Neural progenitor cell (in vitro differentiated cells): ENCODE results near the gene OS9. TPM values are rescaled to one million over a fixed set of nuclear protein-coding genes. Genes with fewer than 3 reads are reported as not detected.

Experiments used
- DNase-seq: peaks from one replicate; pipeline ENCODE4 v3.0.0-alpha.2; 2016; ENCODE audit warnings: low spot score
- H2AFZ ChIP-seq: fragments of 200-600 bp; sonication (generic); replicated peaks from 2 replicates; pipeline ENCODE4 v1.6.1; 2016; ENCODE audit warnings: antibody characterized with exemption
- H3F3A ChIP-seq: fragments of 200-600 bp; sonication (generic); 2 replicates; pipeline ENCODE4 v1.6.1; 2016; ENCODE audit warnings: antibody characterized with exemption, low read depth
- H3K27ac ChIP-seq: fragments of 200-600 bp; sonication (generic); 2 replicates; pipeline ENCODE4 v1.5.1; 2016; ENCODE audit warnings: mild to moderate bottlenecking
- H3K27me3 ChIP-seq: fragments of 200-600 bp; sonication (generic); 2 replicates; pipeline ENCODE4 v1.6.1; 2016; ENCODE audit warnings: mild to moderate bottlenecking, moderate library complexity
- H3K36me3 ChIP-seq: fragments of 200-600 bp; sonication (generic); 2 replicates; pipeline ENCODE4 v1.5.1; 2016
- H3K4me1 ChIP-seq: fragments of 200-600 bp; sonication (generic); 2 replicates; pipeline ENCODE4 v1.6.1; 2016; ENCODE audit warnings: mixed run types
- H3K4me2 ChIP-seq: fragments of 200-600 bp; sonication (generic); 2 replicates; pipeline ENCODE4 v1.6.1; 2016
- H3K4me3 ChIP-seq: fragments of 200-600 bp; sonication (generic); 2 replicates; pipeline ENCODE4 v1.5.1; 2016
- H3K79me2 ChIP-seq: fragments of 200-600 bp; sonication (generic); 2 replicates; pipeline ENCODE4 v1.6.1; 2016; ENCODE audit warnings: low read depth
- H3K9ac ChIP-seq: fragments of 200-600 bp; sonication (generic); 2 replicates; pipeline ENCODE4 v1.6.1; 2016
- H3K9me3 ChIP-seq: fragments of 200-600 bp; sonication (generic); 2 replicates; pipeline ENCODE4 v1.5.1; 2016; ENCODE audit warnings: low read depth
- H4K20me1 ChIP-seq: fragments of 200-600 bp; sonication (generic); 2 replicates; pipeline ENCODE4 v1.6.1; 2016; ENCODE audit warnings: low read depth
- H3K27ac Mint-ChIP-seq: 3 replicates; pipeline ENCODE4 v1.8.0; 2021; ENCODE audit warnings: mixed read lengths
- H3K27me3 Mint-ChIP-seq: 2 replicates; pipeline ENCODE4 v1.8.0; 2022; ENCODE audit warnings: low read depth, mild to moderate bottlenecking, inconsistent platforms, moderate library complexity, mixed read lengths; ENCODE audit not compliant: insufficient read depth
- H3K36me3 Mint-ChIP-seq: 3 replicates; pipeline ENCODE4 v1.8.0; 2021; ENCODE audit warnings: mixed read lengths
- H3K4me1 Mint-ChIP-seq: 3 replicates; pipeline ENCODE4 v1.8.0; 2021; ENCODE audit warnings: mixed read lengths
- H3K4me3 Mint-ChIP-seq: 3 replicates; pipeline ENCODE4 v1.8.0; 2021; ENCODE audit warnings: mild to moderate bottlenecking, moderate library complexity, mixed read lengths
- H3K9me3 Mint-ChIP-seq: 3 replicates; pipeline ENCODE4 v1.8.0; 2020; ENCODE audit warnings: mixed read lengths
- CTCF ChIP-seq: fragments of 200-600 bp; sonication (generic); IDR thresholded peaks from 2 replicates; pipeline ENCODE4 v1.5.1; 2017; ENCODE audit warnings: antibody characterized with exemption, mild to moderate bottlenecking
- EZH2 ChIP-seq: fragments of 200-600 bp; sonication (generic); IDR thresholded peaks from 2 replicates; pipeline ENCODE4 v1.6.1; 2017; ENCODE audit warnings: antibody characterized with exemption, mild to moderate bottlenecking, moderate library complexity
- EZH2phosphoT487 ChIP-seq: fragments of 200-600 bp; sonication (generic); IDR thresholded peaks from 2 replicates; pipeline ENCODE4 v1.6.1; 2017; ENCODE audit warnings: antibody characterized with exemption
- total RNA-seq: library from RNA; depleted of rRNA; stranded (reverse); fragments of >200 nt; gene quantifications from 2 replicates; pipeline ENCODE4 v1.2.3, GENCODE V29; 2015; ENCODE audit warnings: low replicate concordance

Gene OS9
- total RNA-seq, 1 donor from 2014 or later, result 113 TPM

- Mint-ChIP-seq H3K27me3 (peaks cover 50% of the 10 kb centered on the region), H3K9me3 (peaks cover 7% of the 10 kb centered on the region), H3K4me1 (peaks cover 19% of the 10 kb centered on the region), H3K27ac (no peak overlapping the region), H3K36me3 (peaks cover 6% of the 10 kb centered on the region), H3K4me3 (no peak overlapping the region)
- no peak overlapping the region for H3K27ac ChIP-seq
- H4K20me1 ChIP-seq, result peaks cover 37% of the 10 kb centered on the region
- H2AFZ ChIP-seq, result no peak overlapping the region
- no peaks in the 10 kb centered on the region for H3K79me2 ChIP-seq
- peaks cover 100% of the 10 kb centered on the region for H3K27me3 ChIP-seq
- no peaks in the 10 kb centered on the region for H3K36me3 ChIP-seq
- H3K9me3 ChIP-seq, result no peaks in the 10 kb centered on the region
- H3F3A ChIP-seq, result peaks cover 2% of the 10 kb centered on the region
- H3K4me2 ChIP-seq, result no peak overlapping the region
- H3K9ac ChIP-seq, result no peak overlapping the region
- H3K4me1 ChIP-seq, result peaks cover 5% of the 10 kb centered on the region
- DNase-seq, result no peak
- TF ChIP-seq EZH2phosphoT487 (no peak), CTCF (no peak), EZH2 (no peak)
- H3K4me3 ChIP-seq, result no peak overlapping the region
Observed at GRCh38 chr12:57730336-57731067, 36.6 kb downstream of the OS9 start.

DNA sequence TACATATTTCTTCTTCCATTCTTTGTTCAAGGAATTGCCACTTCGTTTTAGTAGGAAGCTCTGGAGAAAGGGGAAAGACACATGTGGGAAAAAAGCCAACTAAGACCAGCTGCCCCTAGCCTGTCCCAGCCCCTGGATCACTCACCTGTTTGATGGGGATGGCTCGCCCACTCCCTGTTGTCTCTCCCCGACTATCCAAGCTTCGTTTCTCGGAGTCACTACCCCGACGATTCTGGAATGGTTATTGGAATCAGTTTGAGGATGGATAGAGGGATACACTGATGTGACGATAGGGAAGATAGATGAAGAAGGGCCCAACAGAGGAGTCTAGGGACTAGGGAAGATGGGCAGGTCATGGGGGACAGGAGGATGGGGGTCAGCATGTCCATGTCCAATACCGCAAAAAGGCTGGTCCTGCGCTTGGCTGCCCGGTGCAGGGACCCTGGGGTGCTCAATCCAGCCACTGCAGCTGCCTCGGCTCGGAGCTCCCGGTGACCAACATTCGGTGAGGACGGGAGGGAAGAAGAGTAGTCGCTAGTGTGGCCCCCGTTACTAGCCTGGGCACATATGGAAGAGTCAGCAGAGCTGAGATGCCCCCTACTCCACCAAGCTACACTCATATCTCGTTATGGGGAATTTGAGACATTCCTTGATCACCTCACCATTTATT, 37.6 kb downstream of the OS9 start:
- H3K4me3 Mint-ChIP-seq, result no peak overlapping the region
- H2AFZ ChIP-seq, result no peak overlapping the region
- no peaks in the 10 kb centered on the region for H3K79me2 ChIP-seq
- H3K27ac Mint-ChIP-seq, result no peak overlapping the region
- no peak overlapping the region for H3K4me3 ChIP-seq
- H3K9me3 Mint-ChIP-seq, result peaks cover 5% of the 10 kb centered on the region
- H3K27me3 ChIP-seq, result peaks cover 100% of the 10 kb centered on the region
- peaks cover 50% of the 10 kb centered on the region for H3K27me3 Mint-ChIP-seq
- H3K4me2 ChIP-seq, result no peak overlapping the region
- peaks cover 12% of the 10 kb centered on the region for H3F3A ChIP-seq
- no peaks in the 10 kb centered on the region for H3K36me3 ChIP-seq
- H3K4me1 ChIP-seq, result peaks cover 13% of the 10 kb centered on the region
- H4K20me1 ChIP-seq, result peaks cover 48% of the 10 kb centered on the region
- no peak overlapping the region for H3K9ac ChIP-seq
- peaks cover 24% of the 10 kb centered on the region for H3K4me1 Mint-ChIP-seq
- no peaks in the 10 kb centered on the region for H3K9me3 ChIP-seq
- TF ChIP-seq EZH2phosphoT487 (no peak), CTCF (no peak), EZH2 (no peak)
- H3K27ac ChIP-seq, result no peak overlapping the region
- H3K36me3 Mint-ChIP-seq, result peaks cover 6% of the 10 kb centered on the region
- DNase-seq, result no peak

DNA sequence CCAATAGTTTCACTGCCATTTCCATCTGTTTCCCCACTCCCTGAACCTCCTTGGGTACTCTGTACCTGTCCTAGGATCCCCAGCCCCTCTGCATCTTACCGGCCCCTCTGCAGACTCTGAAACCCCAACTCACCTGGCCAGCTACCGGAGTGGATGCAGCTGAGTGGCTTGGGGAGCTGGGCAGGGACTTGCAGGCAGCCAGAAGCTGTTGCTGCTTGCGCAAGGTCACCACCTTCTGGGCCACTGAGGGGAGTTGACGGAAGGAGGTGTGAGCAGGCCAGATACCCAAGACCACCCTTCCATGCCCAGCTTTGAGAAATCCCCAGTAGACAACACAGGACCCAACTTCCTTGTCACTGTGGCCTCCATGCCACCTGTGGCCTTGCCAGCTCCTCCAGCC, 38.3 kb downstream of the OS9 start:
- Histone ChIP-seq H3K9ac (no peak overlapping the region), H4K20me1 (peaks cover 48% of the 10 kb centered on the region), H3K9me3 (no peaks in the 10 kb centered on the region), H3K27ac (no peak overlapping the region), H3K36me3 (no peaks in the 10 kb centered on the region), H3F3A (peaks cover 19% of the 10 kb centered on the region), H3K4me1 (peaks cover 10% of the 10 kb centered on the region), H3K79me2 (no peaks in the 10 kb centered on the region), H3K27me3 (peaks cover 100% of the 10 kb centered on the region), H3K4me2 (no peak overlapping the region), H2AFZ (no peak overlapping the region), H3K4me3 (no peak overlapping the region)
- peaks cover 28% of the 10 kb centered on the region for H3K4me1 Mint-ChIP-seq
- H3K36me3 Mint-ChIP-seq, result peaks cover 6% of the 10 kb centered on the region
- TF ChIP-seq CTCF (no peak), EZH2 (no peak), EZH2phosphoT487 (no peak)
- no peak for DNase-seq
- peaks cover 54% of the 10 kb centered on the region for H3K27me3 Mint-ChIP-seq
- H3K4me3 Mint-ChIP-seq, result no peak overlapping the region
- H3K27ac Mint-ChIP-seq, result no peak overlapping the region
- peaks cover 5% of the 10 kb centered on the region for H3K9me3 Mint-ChIP-seq
